Right atrium auricular region (tissue), 2 donors: Measurements from ENCODE around the gene FARS2. TPM values are rescaled to one million over a fixed set of nuclear protein-coding genes. Genes with fewer than 3 reads are reported as not detected.

Source experiments
- DNase-seq: peaks from one replicate; pipeline ENCODE4 v3.0.0-alpha.2; 2019; ENCODE audit warnings: low spot score
- H3K27ac ChIP-seq, 2 donors: fragments of 200-600 bp; sonication (generic); 1 replicate in 1 of 2; 2 replicates in 1 of 2; pipeline ENCODE4 v1.5.1; 2016 to 2019
- H3K27me3 ChIP-seq, 2 donors: fragments of 200-600 bp; sonication (generic); one replicate each; pipeline versions ENCODE4 v1.5.1 to v1.6.0; 2017 to 2019
- H3K36me3 ChIP-seq: fragments of 200-600 bp; sonication (generic); one replicate; pipeline ENCODE4 v1.5.1; 2016
- H3K4me1 ChIP-seq, 2 donors: fragments of 200-600 bp; sonication (generic); one replicate each; pipeline versions ENCODE4 v1.5.1 to v1.6.0; 2017 to 2019
- H3K4me3 ChIP-seq, 2 donors: fragments of 200-600 bp; sonication (generic); 1 replicate in 1 of 2; 2 replicates in 1 of 2; pipeline ENCODE4 v1.5.1; 2017 to 2019; ENCODE audit warnings: mild to moderate bottlenecking in 1 of 2, moderate library complexity in 1 of 2
- H3K9me3 ChIP-seq, 2 donors: fragments of 200-600 bp; sonication (generic); one replicate each; pipeline ENCODE4 v1.5.1; 2019
- total RNA-seq, 2 donors: library from RNA; depleted of rRNA; stranded (reverse); fragments of >200 nt; gene quantifications; one replicate each; pipeline ENCODE4 v1.1.0, GENCODE V29; 2016
- TF ChIP-seq, protein P1 (sequence below), 2 donors: fragments of 200-600 bp; sonication (generic); IDR thresholded peaks; one replicate each; pipeline ENCODE4 v1.5.1; 2019; ENCODE audit warnings: antibody characterized with exemption in 2 of 2

FARS2 gene
- total RNA-seq, 2 donors from 2014 or later, result 9.4 to 15.0 TPM

DNA sequence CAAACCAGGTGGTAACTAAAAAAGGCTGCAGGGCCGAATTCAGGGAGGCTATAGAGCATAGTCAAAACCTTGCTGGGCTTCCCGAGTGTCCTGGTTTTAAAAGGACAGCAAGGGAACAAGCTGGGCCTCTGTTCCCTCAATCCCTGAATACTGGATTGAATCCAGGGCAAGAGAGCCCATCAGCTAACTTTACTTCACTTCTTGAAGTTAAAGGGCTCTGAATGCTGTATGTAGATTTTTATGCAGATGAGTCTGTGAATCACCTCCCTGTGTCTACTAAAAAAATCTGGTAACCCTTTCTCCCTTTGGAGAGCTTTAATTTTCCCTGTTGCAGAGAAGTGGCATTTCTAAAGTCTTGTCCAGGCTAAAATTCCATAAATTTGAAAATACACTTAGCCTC lies 30.0 kb upstream of the FARS2 start:
- no peaks in the 10 kb centered on the region for H3K4me1 ChIP-seq
- no peaks in the 10 kb centered on the region for H3K9me3 ChIP-seq
- no peaks in the 10 kb centered on the region for H3K36me3 ChIP-seq
- TF ChIP-seq, protein P1, sequence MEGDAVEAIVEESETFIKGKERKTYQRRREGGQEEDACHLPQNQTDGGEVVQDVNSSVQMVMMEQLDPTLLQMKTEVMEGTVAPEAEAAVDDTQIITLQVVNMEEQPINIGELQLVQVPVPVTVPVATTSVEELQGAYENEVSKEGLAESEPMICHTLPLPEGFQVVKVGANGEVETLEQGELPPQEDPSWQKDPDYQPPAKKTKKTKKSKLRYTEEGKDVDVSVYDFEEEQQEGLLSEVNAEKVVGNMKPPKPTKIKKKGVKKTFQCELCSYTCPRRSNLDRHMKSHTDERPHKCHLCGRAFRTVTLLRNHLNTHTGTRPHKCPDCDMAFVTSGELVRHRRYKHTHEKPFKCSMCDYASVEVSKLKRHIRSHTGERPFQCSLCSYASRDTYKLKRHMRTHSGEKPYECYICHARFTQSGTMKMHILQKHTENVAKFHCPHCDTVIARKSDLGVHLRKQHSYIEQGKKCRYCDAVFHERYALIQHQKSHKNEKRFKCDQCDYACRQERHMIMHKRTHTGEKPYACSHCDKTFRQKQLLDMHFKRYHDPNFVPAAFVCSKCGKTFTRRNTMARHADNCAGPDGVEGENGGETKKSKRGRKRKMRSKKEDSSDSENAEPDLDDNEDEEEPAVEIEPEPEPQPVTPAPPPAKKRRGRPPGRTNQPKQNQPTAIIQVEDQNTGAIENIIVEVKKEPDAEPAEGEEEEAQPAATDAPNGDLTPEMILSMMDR (IDR thresholded peaks at IDR 0.05), result no peak
- no peak overlapping the region for H3K4me3 ChIP-seq
- H3K27me3 ChIP-seq, result no peaks in the 10 kb centered on the region
- DNase-seq, result no peak
- H3K27ac ChIP-seq, result no peak overlapping the region

DNA sequence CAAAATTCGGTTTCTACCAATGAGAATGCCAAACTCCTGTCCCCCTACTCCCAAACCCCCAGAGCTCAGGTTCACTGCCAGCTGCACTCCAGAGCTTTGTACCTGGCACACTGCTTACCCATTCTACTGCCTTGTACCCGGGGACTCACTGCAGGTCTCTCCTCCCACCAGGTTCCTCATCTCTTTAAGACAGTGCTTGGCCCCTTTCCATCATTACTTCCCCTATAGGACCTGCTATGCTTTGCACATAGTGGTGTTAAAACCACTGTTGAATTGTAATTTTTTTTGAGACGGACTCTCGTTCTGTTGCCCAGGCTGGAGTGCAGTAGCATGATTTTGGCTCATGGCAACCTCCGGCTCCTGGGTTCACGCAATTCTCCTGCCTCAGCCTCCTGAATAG lies 26.4 kb upstream of the FARS2 start:
- no peak overlapping the region for H3K27ac ChIP-seq
- no peaks in the 10 kb centered on the region for H3K36me3 ChIP-seq
- no peaks in the 10 kb centered on the region for H3K4me1 ChIP-seq
- no peak overlapping the region for H3K4me3 ChIP-seq
- TF ChIP-seq, protein P1 (IDR thresholded peaks at IDR 0.05), result no peak
- no peak for DNase-seq
- no peaks in the 10 kb centered on the region for H3K27me3 ChIP-seq
- no peaks in the 10 kb centered on the region for H3K9me3 ChIP-seq

DNA sequence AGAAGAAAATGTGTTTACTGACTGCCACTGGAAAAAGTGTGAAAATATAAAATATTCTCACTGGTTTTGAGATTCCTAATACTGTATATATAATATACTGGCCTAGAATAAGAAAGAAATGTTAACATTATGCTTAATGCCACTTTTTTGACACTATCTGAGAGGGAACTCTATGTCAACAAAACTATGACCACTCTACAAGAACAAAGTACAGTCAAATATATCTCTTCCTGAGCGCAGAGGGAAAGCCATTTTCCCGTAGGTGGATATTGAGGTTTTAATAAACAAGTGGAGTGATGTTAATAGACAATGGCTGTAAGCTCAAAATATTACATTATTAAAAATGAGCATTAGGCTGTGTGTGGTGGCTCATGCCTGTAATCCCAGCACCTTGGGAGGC lies 25.5 kb upstream of the FARS2 start:
- no peak overlapping the region for H3K27ac ChIP-seq
- no peak for DNase-seq
- no peaks in the 10 kb centered on the region for H3K36me3 ChIP-seq
- TF ChIP-seq, protein P1 (IDR thresholded peaks at IDR 0.05), result no peak
- no peaks in the 10 kb centered on the region for H3K9me3 ChIP-seq
- no peak overlapping the region for H3K4me3 ChIP-seq
- H3K27me3 ChIP-seq, result no peaks in the 10 kb centered on the region
- H3K4me1 ChIP-seq, result no peaks in the 10 kb centered on the region

DNA sequence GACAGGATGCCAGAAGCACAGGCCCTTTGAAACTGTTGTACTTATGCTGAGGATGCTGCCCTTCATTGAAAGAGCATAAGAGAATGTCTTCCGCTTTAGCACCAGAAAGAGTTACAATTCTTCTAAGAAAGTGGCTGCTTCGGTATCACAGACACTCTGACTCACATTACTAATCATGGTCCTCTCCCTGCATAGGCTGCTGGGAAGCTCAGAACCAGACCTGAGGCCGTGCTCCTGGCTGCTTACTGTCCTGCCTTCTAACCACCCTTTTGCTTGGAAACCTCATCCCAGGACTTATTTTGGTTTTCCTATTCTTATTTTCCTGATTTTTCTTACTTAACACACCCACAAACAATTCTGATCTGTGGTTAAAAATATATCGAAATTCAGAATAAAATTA lies 23.5 kb upstream of the FARS2 start:
- Histone ChIP-seq H3K27ac (no peak overlapping the region), H3K4me1 (no peaks in the 10 kb centered on the region), H3K27me3 (no peaks in the 10 kb centered on the region), H3K36me3 (no peaks in the 10 kb centered on the region), H3K4me3 (no peak overlapping the region), H3K9me3 (no peaks in the 10 kb centered on the region)
- TF ChIP-seq, protein P1 (IDR thresholded peaks at IDR 0.05), result no peak
- DNase-seq, result no peak

DNA sequence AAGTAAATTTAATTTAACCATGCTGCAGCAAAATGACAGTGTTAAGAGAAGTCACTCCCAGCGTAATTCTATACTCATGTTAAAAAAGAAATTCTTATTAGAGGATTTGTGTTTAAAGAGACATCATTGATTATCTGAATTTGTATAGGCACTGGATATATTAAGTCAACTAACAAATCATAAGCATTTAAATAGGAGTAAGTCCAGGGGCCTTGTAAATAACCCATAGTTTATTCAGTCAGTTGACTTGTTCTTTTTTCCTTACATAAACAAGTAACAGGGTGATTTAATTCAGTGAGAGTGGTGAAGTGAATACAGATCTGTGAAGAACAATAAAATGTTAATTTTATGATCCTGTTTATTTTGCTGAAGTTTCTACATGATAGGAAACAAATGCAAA lies 23.0 kb upstream of the FARS2 start:
- Histone ChIP-seq H3K4me3 (no peak overlapping the region), H3K4me1 (no peaks in the 10 kb centered on the region), H3K36me3 (no peaks in the 10 kb centered on the region), H3K27ac (no peak overlapping the region), H3K9me3 (no peaks in the 10 kb centered on the region), H3K27me3 (no peaks in the 10 kb centered on the region)
- no peak for DNase-seq
- TF ChIP-seq, protein P1 (IDR thresholded peaks at IDR 0.05), result no peak

DNA sequence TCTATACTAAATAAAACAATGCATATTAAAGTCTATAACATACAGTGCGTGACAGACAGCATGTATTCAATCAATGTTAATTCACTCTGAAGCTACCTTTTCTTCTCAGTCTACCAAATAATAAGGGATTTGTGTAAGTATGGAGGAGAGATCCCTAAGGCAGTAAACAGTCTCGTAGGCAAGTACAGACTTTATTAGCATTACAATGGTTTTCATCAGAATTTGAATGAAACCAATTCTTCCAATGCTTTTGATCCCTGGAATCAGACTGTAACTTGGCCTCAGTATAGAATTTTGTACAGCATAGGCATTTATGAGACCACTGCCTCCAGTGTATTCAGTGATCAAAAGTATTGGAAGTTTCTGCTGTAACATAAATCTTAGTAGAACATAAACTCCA lies 20.1 kb upstream of the FARS2 start:
- no peaks in the 10 kb centered on the region for H3K27me3 ChIP-seq
- H3K4me1 ChIP-seq, result no peaks in the 10 kb centered on the region
- TF ChIP-seq, protein P1 (IDR thresholded peaks at IDR 0.05), result no peak
- H3K27ac ChIP-seq, result no peak overlapping the region
- no peaks in the 10 kb centered on the region for H3K36me3 ChIP-seq
- H3K9me3 ChIP-seq, result no peaks in the 10 kb centered on the region
- H3K4me3 ChIP-seq, result no peak overlapping the region
- no peak for DNase-seq
